Fibroblast of lung (primary cell): ENCODE results near the gene PPP1R12A. TPM values are rescaled to one million over a fixed set of nuclear protein-coding genes. Genes with fewer than 3 reads are reported as not detected.

Source experiments
- DNase-seq, 2 donors: peaks; one replicate each; pipeline versions ENCODE4 v3.0.0 to v3.0.0-alpha.2; 2010; ENCODE audit warnings: low read depth in 2 of 2
- H2AFZ ChIP-seq: 2 replicates; pipeline ENCODE4 v1.5.1; 2012; ENCODE audit warnings: low read length, control low read depth, inconsistent platforms
- H3K27ac ChIP-seq: 2 replicates; pipeline ENCODE4 v1.5.1; 2011; ENCODE audit warnings: low read length, control low read depth; ENCODE audit not compliant: insufficient read depth
- H3K27me3 ChIP-seq: 2 replicates; pipeline ENCODE4 v1.5.1; 2011; ENCODE audit warnings: mild to moderate bottlenecking, low read length; ENCODE audit not compliant: control insufficient read depth, insufficient read depth
- H3K36me3 ChIP-seq: 2 replicates; pipeline ENCODE4 v1.5.1; 2011; ENCODE audit warnings: low read length; ENCODE audit not compliant: control insufficient read depth, insufficient read depth
- H3K4me1 ChIP-seq: 2 replicates; pipeline ENCODE4 v1.5.1; 2011; ENCODE audit warnings: low read length; ENCODE audit not compliant: control insufficient read depth, insufficient read depth; ENCODE audit errors: extremely low read depth
- H3K4me2 ChIP-seq: 2 replicates; pipeline ENCODE4 v1.5.1; 2011; ENCODE audit warnings: low read length, control low read depth; ENCODE audit not compliant: insufficient read depth; ENCODE audit errors: extremely low read depth
- H3K4me3 ChIP-seq, 4 experiments: fragments of 200-600 bp in 1 of 4; sonication (generic) in 1 of 4; replicated peaks in 1 of 4; 2 replicates each; pipeline ENCODE4 v1.5.1; 2011 to 2016; ENCODE audit warnings: low read length in 4 of 4, low read depth in 3 of 4, mild to moderate bottlenecking in 3 of 4, control low read depth in 2 of 4, inconsistent platforms in 1 of 4, mixed read lengths in 1 of 4; ENCODE audit not compliant: insufficient read depth in 1 of 4; ENCODE audit errors: control extremely low read depth in 1 of 4
- H3K79me2 ChIP-seq: 2 replicates; pipeline ENCODE4 v1.5.1; 2012; ENCODE audit warnings: mild to moderate bottlenecking, low read length, inconsistent platforms; ENCODE audit not compliant: control insufficient read depth, insufficient read depth
- H3K9ac ChIP-seq: 2 replicates; pipeline ENCODE4 v1.5.1; 2011; ENCODE audit warnings: mild to moderate bottlenecking, low read length, control low read depth; ENCODE audit not compliant: insufficient read depth
- H3K9me3 ChIP-seq: 2 replicates; pipeline ENCODE4 v1.5.1; 2012; ENCODE audit warnings: low read depth, low read length; ENCODE audit not compliant: control insufficient read depth, insufficient read depth
- H4K20me1 ChIP-seq: 2 replicates; pipeline ENCODE4 v1.5.1; 2011; ENCODE audit warnings: low read length; ENCODE audit not compliant: control insufficient read depth, insufficient read depth; ENCODE audit errors: extremely low read depth
- EZH2 ChIP-seq: IDR thresholded peaks from 2 replicates; pipeline ENCODE4 v1.5.1; 2012; ENCODE audit warnings: low read length, control low read depth, mild to moderate bottlenecking; ENCODE audit errors: missing control alignments
- polyA plus RNA-seq, 2 donors: library from polyadenylated mRNA; depleted of rRNA in 1 of 2; stranded (reverse) in 1 of 2; unstranded in 1 of 2; fragments of >200 nt; gene quantifications; 2 replicates each; pipeline ENCODE4 v1.2.1, GENCODE V29; 2011 to 2012; ENCODE audit warnings: missing spikeins in 1 of 2
- total RNA-seq: library from RNA; depleted of rRNA; stranded (reverse); fragments of >200 nt; gene quantifications from 2 replicates; pipeline ENCODE4 v1.2.1, GENCODE V29; 2014
- TF ChIP-seq, protein P1 (sequence below), 2 donors: IDR thresholded peaks in 1 of 2; conservative IDR thresholded peaks in 1 of 2; 1 replicate in 1 of 2; 2 replicates in 1 of 2; pipeline ENCODE4 v1.5.1; 2011 to 2012; ENCODE audit warnings: low read length in 2 of 2, control low read depth in 1 of 2, inconsistent platforms in 1 of 2, low read depth in 1 of 2, mild to moderate bottlenecking in 1 of 2

The PPP1R12A gene
- total and polyA plus RNA-seq, 2 donors (not counting 1 experiment from before 2014, with no cell fraction given): 94.9 to 139 TPM

DNA sequence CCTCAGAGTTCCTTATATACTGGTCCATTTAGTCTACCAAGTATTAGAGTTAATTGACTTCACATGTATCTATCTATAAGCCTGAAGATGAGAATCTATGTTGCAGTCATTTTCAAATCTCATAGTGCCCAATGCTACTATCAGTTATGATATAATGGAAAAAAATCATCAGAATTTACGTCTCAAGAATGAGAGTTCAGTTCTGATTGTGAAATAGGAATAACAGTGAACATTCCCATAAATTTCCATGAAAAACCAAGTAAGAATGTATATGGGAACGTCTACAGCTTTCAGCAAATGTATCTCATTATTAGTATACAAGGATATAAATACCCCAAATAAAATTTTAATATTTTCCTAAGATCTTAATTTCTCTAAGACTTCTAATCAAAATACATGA lies 77.2 kb downstream of the PPP1R12A start:
- H3K79me2 ChIP-seq: peaks cover 75% of the 10 kb centered on the region
- H4K20me1 ChIP-seq: no peaks in the 10 kb centered on the region
- TF ChIP-seq, protein P1, sequence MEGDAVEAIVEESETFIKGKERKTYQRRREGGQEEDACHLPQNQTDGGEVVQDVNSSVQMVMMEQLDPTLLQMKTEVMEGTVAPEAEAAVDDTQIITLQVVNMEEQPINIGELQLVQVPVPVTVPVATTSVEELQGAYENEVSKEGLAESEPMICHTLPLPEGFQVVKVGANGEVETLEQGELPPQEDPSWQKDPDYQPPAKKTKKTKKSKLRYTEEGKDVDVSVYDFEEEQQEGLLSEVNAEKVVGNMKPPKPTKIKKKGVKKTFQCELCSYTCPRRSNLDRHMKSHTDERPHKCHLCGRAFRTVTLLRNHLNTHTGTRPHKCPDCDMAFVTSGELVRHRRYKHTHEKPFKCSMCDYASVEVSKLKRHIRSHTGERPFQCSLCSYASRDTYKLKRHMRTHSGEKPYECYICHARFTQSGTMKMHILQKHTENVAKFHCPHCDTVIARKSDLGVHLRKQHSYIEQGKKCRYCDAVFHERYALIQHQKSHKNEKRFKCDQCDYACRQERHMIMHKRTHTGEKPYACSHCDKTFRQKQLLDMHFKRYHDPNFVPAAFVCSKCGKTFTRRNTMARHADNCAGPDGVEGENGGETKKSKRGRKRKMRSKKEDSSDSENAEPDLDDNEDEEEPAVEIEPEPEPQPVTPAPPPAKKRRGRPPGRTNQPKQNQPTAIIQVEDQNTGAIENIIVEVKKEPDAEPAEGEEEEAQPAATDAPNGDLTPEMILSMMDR (conservative IDR thresholded peaks at IDR 0.05 in 1 of 2, IDR thresholded peaks at IDR 0.05 in 1 of 2; ENCODE audit: low read depth in 1 of 2, low read length in 2 of 2): no peak
- no peak for TF ChIP-seq EZH2
- H3K4me3 ChIP-seq: no peak overlapping the region
- H3K9ac ChIP-seq: no peak overlapping the region
- H3K9me3 ChIP-seq: no peaks in the 10 kb centered on the region
- no peak overlapping the region for H3K4me2 ChIP-seq
- H3K4me1 ChIP-seq: no peaks in the 10 kb centered on the region
- no peak for DNase-seq
- no peaks in the 10 kb centered on the region for H3K36me3 ChIP-seq
- H2AFZ ChIP-seq: no peak overlapping the region
- H3K27ac ChIP-seq: no peak overlapping the region
- no peaks in the 10 kb centered on the region for H3K27me3 ChIP-seq

DNA sequence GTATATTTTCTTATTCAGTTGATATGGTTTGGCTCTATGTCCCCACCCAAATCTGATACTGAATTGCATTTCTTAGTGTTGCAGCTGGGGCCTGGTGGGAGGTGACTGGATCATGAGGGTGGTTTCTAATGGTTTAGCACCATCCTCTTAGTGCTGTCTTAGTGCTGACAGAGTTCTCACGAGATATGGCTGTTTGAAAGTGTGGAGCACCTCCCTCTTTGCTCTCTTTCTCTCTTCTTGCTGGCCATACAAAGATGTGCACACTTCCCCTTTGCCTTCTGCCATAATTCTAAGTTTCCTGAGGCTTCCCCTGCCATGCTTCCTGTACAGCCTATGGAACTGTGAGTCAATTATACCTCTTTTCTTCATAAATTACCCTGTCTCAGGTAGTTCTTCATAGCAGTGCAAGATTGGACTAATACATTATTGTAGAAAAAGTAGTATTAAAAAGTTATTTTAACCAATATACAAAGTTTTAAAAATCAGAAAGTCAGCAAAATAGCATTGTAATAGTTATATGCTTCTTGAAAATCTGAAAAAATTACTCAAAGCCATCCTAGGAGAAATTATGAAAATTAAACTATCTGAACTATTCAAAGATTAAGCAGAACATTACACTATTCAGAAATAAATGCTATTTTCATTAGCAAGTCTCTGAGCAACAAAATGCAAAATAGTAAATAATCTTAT lies 84.1 kb downstream of the PPP1R12A start:
- Histone ChIP-seq H3K9ac (no peak overlapping the region), H2AFZ (no peak overlapping the region), H4K20me1 (no peaks in the 10 kb centered on the region), H3K4me1 (no peaks in the 10 kb centered on the region), H3K36me3 (no peaks in the 10 kb centered on the region), H3K27ac (no peak overlapping the region), H3K79me2 (peaks cover 59% of the 10 kb centered on the region), H3K4me3 (no peak overlapping the region), H3K27me3 (no peaks in the 10 kb centered on the region), H3K4me2 (no peak overlapping the region), H3K9me3 (no peaks in the 10 kb centered on the region)
- no peak for TF ChIP-seq EZH2
- TF ChIP-seq, protein P1 (conservative IDR thresholded peaks at IDR 0.05 in 1 of 2, IDR thresholded peaks at IDR 0.05 in 1 of 2; ENCODE audit: low read depth in 1 of 2, low read length in 2 of 2): no peak
- DNase-seq: no peak

DNA sequence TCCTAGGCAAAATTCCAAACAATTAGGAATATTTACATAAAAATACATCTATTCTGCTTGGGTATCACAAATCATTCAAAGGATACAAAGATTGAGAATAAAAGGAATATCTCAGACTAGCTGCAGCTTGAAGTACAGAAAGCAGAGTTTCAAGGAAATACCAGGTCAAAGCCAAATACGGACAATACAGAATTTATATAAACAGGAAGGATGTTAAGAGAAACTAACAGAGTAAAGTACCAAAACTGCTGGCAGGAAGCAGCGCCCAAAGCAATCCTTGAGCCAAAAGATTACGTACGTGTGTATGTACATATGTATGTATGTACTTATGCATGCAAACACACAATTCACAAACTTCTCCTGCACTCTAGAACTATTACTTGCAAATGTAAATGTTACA lies 86.6 kb downstream of the PPP1R12A start:
- no peaks in the 10 kb centered on the region for H4K20me1 ChIP-seq
- H3K36me3 ChIP-seq: no peaks in the 10 kb centered on the region
- H3K4me2 ChIP-seq: peak overlapping the region; percentile 27
- H2AFZ ChIP-seq: no peak overlapping the region
- no peak overlapping the region for H3K27ac ChIP-seq
- no peaks in the 10 kb centered on the region for H3K9me3 ChIP-seq
- H3K9ac ChIP-seq: no peak overlapping the region
- TF ChIP-seq, protein P1 (conservative IDR thresholded peaks at IDR 0.05 in 1 of 2, IDR thresholded peaks at IDR 0.05 in 1 of 2; ENCODE audit: low read depth in 1 of 2, low read length in 2 of 2): no peak
- no peak for TF ChIP-seq EZH2
- DNase-seq: peak in 1 of 2 donors; percentile 64
- no peak overlapping the region for H3K4me3 ChIP-seq
- no peaks in the 10 kb centered on the region for H3K27me3 ChIP-seq
- H3K79me2 ChIP-seq: peaks cover 42% of the 10 kb centered on the region
- peaks cover 4% of the 10 kb centered on the region for H3K4me1 ChIP-seq
